T-cell (primary cell): ENCODE measurements around the gene EIF3I. TPM values are rescaled to one million over a fixed set of nuclear protein-coding genes. Genes with fewer than 3 reads are reported as not detected.

Source experiments
- ATAC-seq, 4 experiments: fragments of 200-7000 bp in 3 of 4; fragments of 150-1000 bp in 1 of 4; cut with Tn5 transposase; replicated peaks in 1 of 4; 1 replicate in 3 of 4; 2 replicates in 1 of 4; pipeline ENCODE4 v1.10.0; 2021; ENCODE audit warnings: moderate library complexity in 3 of 4, mild to moderate bottlenecking in 2 of 4, moderate number of reproducible peaks in 1 of 4
- CTCF ChIA-PET, 2 donors: fragments of 300-600 bp; sonication (Branson Sonifier 250); formaldehyde crosslinking; loops; one replicate each; lab custom pipeline; 2022; ENCODE audit warnings: antibody characterized with exemption in 2 of 2; lab: Charles Lee
- POLR2A ChIA-PET, 2 donors: fragments of 300-600 bp; sonication (Branson Sonifier 250); formaldehyde crosslinking; loops; one replicate each; lab custom pipeline; 2022; ENCODE audit warnings: antibody characterized with exemption in 2 of 2; lab: Charles Lee
- DNase-seq, 35 experiments: peaks; one replicate each; pipeline versions ENCODE4 v3.0.0 to v3.0.0-alpha.2; 2013 to 2023
- H3K27ac ChIP-seq: one replicate; pipeline ENCODE4 v1.5.1; 2013; ENCODE audit warnings: low read length
- H3K27me3 ChIP-seq, 2 experiments: replicated peaks in 1 of 2; 1 replicate in 1 of 2; 2 replicates in 1 of 2; pipeline versions ENCODE4 v1.6.1 to v1.7.0; 2013; ENCODE audit warnings: low read length in 1 of 2, mixed read lengths in 1 of 2; ENCODE audit not compliant: control insufficient read depth in 2 of 2, insufficient read depth in 2 of 2; ENCODE audit errors: extremely low read depth in 1 of 2
- H3K36me3 ChIP-seq, 2 donors: 1 replicate in 1 of 2; 2 replicates in 1 of 2; pipeline versions ENCODE4 v1.6.1 to v1.7.0; 2013; ENCODE audit warnings: low read length in 1 of 2; ENCODE audit not compliant: control insufficient read depth in 2 of 2, insufficient read depth in 1 of 2; ENCODE audit errors: extremely low read depth in 1 of 2
- H3K4me1 ChIP-seq, 2 experiments: 1 replicate in 1 of 2; 2 replicates in 1 of 2; pipeline versions ENCODE4 v1.6.1 to v1.7.0; 2013; ENCODE audit warnings: low read length in 2 of 2, mixed read lengths in 1 of 2; ENCODE audit not compliant: insufficient read depth in 2 of 2, control insufficient read depth in 1 of 2; ENCODE audit errors: extremely low read depth in 1 of 2
- H3K4me3 ChIP-seq, 2 donors: 1 replicate in 1 of 2; 2 replicates in 1 of 2; pipeline versions ENCODE4 v1.5.1 to v1.7.0; 2013; ENCODE audit warnings: mild to moderate bottlenecking in 2 of 2, low read length in 1 of 2, moderate library complexity in 1 of 2; ENCODE audit not compliant: control insufficient read depth in 1 of 2; ENCODE audit errors: extremely low read depth in 1 of 2
- H3K9me3 ChIP-seq: 2 replicates; pipeline ENCODE4 v1.7.0; 2013
- H3K27ac Mint-ChIP-seq, 2 donors: one replicate each; pipeline ENCODE4 v1.8.0; 2020 to 2021; ENCODE audit warnings: mild to moderate bottlenecking in 2 of 2, mixed read lengths in 2 of 2
- H3K27me3 Mint-ChIP-seq, 2 donors: one replicate each; pipeline ENCODE4 v1.8.0; 2021 to 2022; ENCODE audit warnings: mixed read lengths in 2 of 2
- H3K36me3 Mint-ChIP-seq: one replicate; pipeline ENCODE4 v1.8.0; 2021; ENCODE audit warnings: mixed read lengths
- H3K4me1 Mint-ChIP-seq, 3 donors: one replicate each; pipeline ENCODE4 v1.8.0; 2020 to 2022; ENCODE audit warnings: mixed read lengths in 3 of 3, mild to moderate bottlenecking in 1 of 3
- H3K4me3 Mint-ChIP-seq, 3 donors: one replicate each; pipeline ENCODE4 v1.8.0; 2020 to 2022; ENCODE audit warnings: mild to moderate bottlenecking in 3 of 3, mixed read lengths in 3 of 3, moderate library complexity in 3 of 3
- H3K9me3 Mint-ChIP-seq, 3 donors: one replicate each; pipeline ENCODE4 v1.8.0; 2020 to 2022; ENCODE audit warnings: mixed read lengths in 3 of 3
- WGBS: methylation state at CpG from one replicate; pipeline ENCODE4 v1.1.5; 2013; ENCODE audit warnings: missing lambda C conversion rate; ENCODE audit not compliant: insufficient coverage; 5-methylcytosine and 5-hydroxymethylcytosine counted together
- total RNA-seq, 35 experiments: library from RNA in 6 of 35; stranded (reverse) in 6 of 35; fragments of 120-200 nt in 1 of 35; gene quantifications; one replicate each; pipeline versions ENCODE4 v1.2.1 to v1.2.4 and lab custom pipeline; 2013 to 2026

Gene EIF3I
- total RNA-seq, 5 donors from 2014 or later (not counting 1 experiment from before 2014, with no cell fraction given), result 94.9 to 117 (median 98.4) TPM

GRCh38 chr1:32195972-32196823 is 26.0 kb upstream of the EIF3I start:
- H3K9me3 ChIP-seq, result no peaks in the 10 kb centered on the region
- peaks cover 45% of the 10 kb centered on the region for H3K36me3 Mint-ChIP-seq
- no peak overlapping the region for H3K4me3 ChIP-seq
- peak overlapping the region in 1 of 3 donors; percentile 64 for H3K4me3 Mint-ChIP-seq
- peaks cover 23 to 50% of the 10 kb centered on the region in 2 donors for H3K36me3 ChIP-seq
- H3K27me3 ChIP-seq, result no peaks in the 10 kb centered on the region
- no peaks in the 10 kb centered on the region for H3K27me3 Mint-ChIP-seq
- H3K9me3 Mint-ChIP-seq, result no peaks in the 10 kb centered on the region
- H3K4me1 Mint-ChIP-seq, result peaks cover 50 to 58% (median 55%) of the 10 kb centered on the region in 3 donors
- no peak overlapping the region for H3K27ac ChIP-seq
- peak in 1 of 4 experiments; percentile 16 for ATAC-seq
- CTCF ChIA-PET, result interaction anchor here in 1 of 2 donors (0.6 to 0.7 kb wide), 2 partner anchors 123 to 226 kb away, joined by 3 read pairs; partner anchors contain the start of gene TMEM39B
- peak in 1 of 35 experiments; percentile 50 for DNase-seq
- POLR2A ChIA-PET, result interaction anchor here (0.6 to 1.2 kb wide), 4 partner anchors 10 to 88 kb away, joined by 3 to 14 read pairs (median 4); partner anchors contain the start of genes IQCC (in 1 of the 2) and KPNA6 (in 1 of the 2)
- H3K4me1 ChIP-seq, result peaks cover 21 to 53% of the 10 kb centered on the region in 2 experiments
- peak overlapping the region; percentile 76 to 82 for H3K27ac Mint-ChIP-seq

GRCh38 chr1:32197074-32197473 is 25.1 kb upstream of the EIF3I start:
- Mint-ChIP-seq H3K27me3 (no peaks in the 10 kb centered on the region), H3K4me3 (peak overlapping the region in 1 of 3 donors; percentile 64), H3K4me1 (peaks cover 59 to 67% (median 63%) of the 10 kb centered on the region in 3 donors), H3K36me3 (peaks cover 36% of the 10 kb centered on the region), H3K27ac (peak overlapping the region; percentile 53 to 76), H3K9me3 (no peaks in the 10 kb centered on the region)
- Histone ChIP-seq H3K27me3 (no peaks in the 10 kb centered on the region), H3K4me1 (peaks cover 26 to 62% of the 10 kb centered on the region in 2 experiments), H3K4me3 (no peak overlapping the region), H3K27ac (no peak overlapping the region), H3K9me3 (no peaks in the 10 kb centered on the region), H3K36me3 (peaks cover 14 to 41% of the 10 kb centered on the region in 2 donors)
- ChIA-PET POLR2A (interaction anchor here in 1 of 2 donors (0.6 kb wide), 1 partner anchor 68 kb away, joined by 20 read pairs; no protein-coding TSS in a partner anchor), CTCF (interaction anchor here in 1 of 2 donors (0.5 to 1.2 kb wide), 3 partner anchors 18 to 124 kb away, joined by 3 to 6 read pairs (median 3); no protein-coding TSS in a partner anchor)
- WGBS, result no CpG with 5 or more reads among the region's 1 CpG
- ATAC-seq (no peak), DNase-seq (no peak)

GRCh38 chr1:32197837-32198236 is 24.4 kb upstream of the EIF3I start:
- ChIA-PET POLR2A (interaction anchor here in 1 of 2 donors (0.7 kb wide), 1 partner anchor 51 kb away, joined by 6 read pairs; no protein-coding TSS in a partner anchor), CTCF (interaction anchor here in 1 of 2 donors (0.5 to 1.2 kb wide), 4 partner anchors 18 to 465 kb away, joined by 3 to 6 read pairs (median 3); no protein-coding TSS in a partner anchor)
- ATAC-seq (no peak), DNase-seq (no peak)
- Mint-ChIP-seq H3K9me3 (no peaks in the 10 kb centered on the region), H3K27ac (no peak overlapping the region), H3K27me3 (no peaks in the 10 kb centered on the region), H3K4me1 (peaks cover 66 to 73% (median 69%) of the 10 kb centered on the region in 3 donors), H3K36me3 (peaks cover 29% of the 10 kb centered on the region), H3K4me3 (no peak overlapping the region)
- 100% methylated on average over 3 of the region's 6 CpGs for WGBS
- H3K4me3 ChIP-seq, result no peak overlapping the region
- no peaks in the 10 kb centered on the region for H3K27me3 ChIP-seq
- H3K4me1 ChIP-seq, result peaks cover 28 to 69% of the 10 kb centered on the region in 2 experiments
- no peaks in the 10 kb centered on the region for H3K9me3 ChIP-seq
- peaks cover 12 to 33% of the 10 kb centered on the region in 2 donors for H3K36me3 ChIP-seq
- no peak overlapping the region for H3K27ac ChIP-seq

GRCh38 chr1:32198237-32199042 is 23.8 kb upstream of the EIF3I start:
- Mint-ChIP-seq H3K27me3 (no peaks in the 10 kb centered on the region), H3K9me3 (no peaks in the 10 kb centered on the region), H3K4me1 (peaks cover 66 to 78% (median 68%) of the 10 kb centered on the region in 3 donors), H3K36me3 (peaks cover 23% of the 10 kb centered on the region), H3K4me3 (no peak overlapping the region), H3K27ac (peak overlapping the region; percentile 28 to 68)
- Histone ChIP-seq H3K4me3 (no peak overlapping the region), H3K4me1 (peaks cover 28 to 69% of the 10 kb centered on the region in 2 experiments), H3K27me3 (no peaks in the 10 kb centered on the region), H3K9me3 (no peaks in the 10 kb centered on the region), H3K27ac (no peak overlapping the region), H3K36me3 (peaks cover 12 to 28% of the 10 kb centered on the region in 2 donors)
- ATAC-seq (no peak), DNase-seq (no peak)
- CTCF ChIA-PET, result interaction anchor here in 1 of 2 donors (0.6 to 0.7 kb wide), 2 partner anchors 91 to 466 kb away, joined by 3 to 4 read pairs; partner anchors contain the start of gene KPNA6
- POLR2A ChIA-PET, result interaction anchor here (0.6 to 0.7 kb wide), 4 partner anchors 52 to 146 kb away, joined by 3 to 6 read pairs (median 4); partner anchors contain the start of gene TMEM39B (in 1 of the 2)
- 92% methylated on average over 3 of the region's 3 CpGs for WGBS

GRCh38 chr1:32199043-32199716 is 23.0 kb upstream of the EIF3I start:
- Histone ChIP-seq H3K4me1 (peaks cover 28 to 69% of the 10 kb centered on the region in 2 experiments), H3K9me3 (no peaks in the 10 kb centered on the region), H3K27ac (no peak overlapping the region), H3K36me3 (peaks cover 8 to 24% of the 10 kb centered on the region in 2 donors), H3K4me3 (no peak overlapping the region), H3K27me3 (no peaks in the 10 kb centered on the region)
- Mint-ChIP-seq H3K9me3 (no peaks in the 10 kb centered on the region), H3K27me3 (no peaks in the 10 kb centered on the region), H3K27ac (peak overlapping the region in 1 of 2 donors; percentile 79), H3K4me1 (peaks cover 67 to 79% (median 70%) of the 10 kb centered on the region in 3 donors), H3K4me3 (peak overlapping the region in 1 of 3 donors; percentile 15), H3K36me3 (peaks cover 18% of the 10 kb centered on the region)
- no peak for DNase-seq
- WGBS, result 100% methylated on average over 1 of the region's 4 CpGs
- CTCF ChIA-PET, result interaction anchor here in 1 of 2 donors (0.6 kb wide), 1 partner anchor 91 kb away, joined by 4 read pairs; the partner anchor contains the start of gene KPNA6
- POLR2A ChIA-PET, result interaction anchor here (0.6 kb wide), 3 partner anchors 108 to 145 kb away, joined by 3 to 5 read pairs (median 4); partner anchors contain the start of gene TMEM39B (in 1 of the 2)
- no peak for ATAC-seq
